Head of caudate nucleus (tissue), 42 donors: ENCODE data around the gene ZYX.

Experiments used
- DNase-seq, 42 donors: peaks; one replicate each; pipeline versions ENCODE4 v3.0.0 to v3.0.0-alpha.2; 2020 to 2021; ENCODE audit warnings: mixed read lengths in 7 of 42
- intact Hi-C: fragments of 100-400 bp; cut with DNase I; formaldehyde crosslinking; loops from one replicate; pipeline ENCODE4 v1.15.0; 2022

The ZYX gene

DNA sequence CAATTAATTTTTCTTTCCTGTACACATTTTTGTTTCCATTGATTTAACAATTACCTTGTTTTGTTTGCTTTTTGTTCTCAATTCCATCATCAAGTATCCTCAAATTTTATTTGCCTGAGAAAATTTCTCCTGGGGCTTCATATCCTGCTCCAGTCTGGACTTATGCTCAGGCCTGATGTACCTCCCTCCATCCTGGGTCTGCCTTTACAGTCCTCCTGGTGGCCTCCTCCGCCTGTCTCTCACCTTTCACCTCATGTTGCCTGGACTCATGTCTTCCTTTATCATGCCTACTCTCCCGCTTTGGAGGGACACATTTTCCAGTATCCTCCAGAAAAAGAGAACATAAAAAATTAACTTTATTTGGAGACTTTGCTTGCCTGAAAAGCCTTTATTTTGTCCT lies 50.0 kb downstream of the ZYX start:
- no peak for DNase-seq
- intact Hi-C loops, result no loop called here

DNA sequence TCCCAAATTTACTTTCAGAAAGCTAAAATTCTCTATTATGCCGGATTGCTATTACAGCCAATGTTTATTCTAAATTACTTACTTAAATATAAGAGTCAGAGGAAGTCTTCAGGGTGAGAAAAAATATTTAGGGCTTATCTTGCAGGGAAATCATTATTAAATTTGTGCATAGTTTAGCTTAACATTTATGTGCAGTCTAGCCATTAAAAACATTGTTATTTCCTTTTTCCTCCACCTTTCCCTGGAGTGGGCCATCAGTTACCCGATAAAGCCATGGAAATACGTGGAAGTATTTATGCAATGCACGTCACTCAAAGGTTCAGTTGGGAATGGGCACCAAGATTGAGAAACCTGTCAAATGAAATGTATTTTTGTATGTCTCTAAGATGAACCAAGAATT lies 52.6 kb downstream of the ZYX start:
- DNase-seq, result no peak
- intact Hi-C loops, result no loop called here

DNA sequence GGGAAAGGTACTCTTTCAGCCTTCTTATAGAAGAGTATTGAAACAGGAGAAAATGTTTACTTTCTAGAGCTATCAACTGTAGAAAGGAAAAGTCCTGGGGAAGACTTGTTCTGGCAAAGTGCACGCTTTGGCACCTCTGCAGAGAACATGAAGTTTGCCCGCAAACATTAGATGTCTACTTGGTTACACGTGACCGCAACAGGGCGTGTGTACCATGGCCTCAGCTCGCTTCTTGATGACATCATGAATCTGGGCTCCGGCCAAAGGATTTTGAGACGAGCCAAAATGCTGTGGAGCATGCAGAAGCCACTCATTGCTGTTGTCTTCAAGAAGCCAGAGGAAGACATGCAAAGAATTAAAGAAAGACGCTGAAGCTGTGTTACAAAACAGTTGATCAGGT lies 53.5 kb downstream of the ZYX start:
- no peak for DNase-seq
- intact Hi-C loops, result no loop called here

DNA sequence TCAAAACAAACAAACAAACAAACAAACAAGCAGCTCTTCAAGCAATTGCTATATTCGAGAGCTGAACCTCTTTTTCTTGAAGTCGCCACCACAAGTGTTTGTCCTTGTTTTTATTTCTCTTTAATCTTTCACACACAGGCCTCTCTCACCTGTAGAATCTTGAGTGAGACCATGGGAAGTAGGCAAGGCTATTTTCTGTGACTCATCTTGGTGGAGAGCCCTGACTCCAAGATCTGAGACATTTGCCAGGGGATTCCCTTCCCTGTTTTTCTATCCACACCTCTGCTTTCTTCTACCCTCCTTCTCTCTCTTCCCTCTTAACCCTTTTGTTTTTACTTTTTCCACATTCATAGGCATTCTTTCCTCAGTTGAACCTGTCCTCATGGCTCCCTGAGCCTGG lies 54.1 kb downstream of the ZYX start:
- no peak for DNase-seq
- intact Hi-C loops, result no loop called here

DNA sequence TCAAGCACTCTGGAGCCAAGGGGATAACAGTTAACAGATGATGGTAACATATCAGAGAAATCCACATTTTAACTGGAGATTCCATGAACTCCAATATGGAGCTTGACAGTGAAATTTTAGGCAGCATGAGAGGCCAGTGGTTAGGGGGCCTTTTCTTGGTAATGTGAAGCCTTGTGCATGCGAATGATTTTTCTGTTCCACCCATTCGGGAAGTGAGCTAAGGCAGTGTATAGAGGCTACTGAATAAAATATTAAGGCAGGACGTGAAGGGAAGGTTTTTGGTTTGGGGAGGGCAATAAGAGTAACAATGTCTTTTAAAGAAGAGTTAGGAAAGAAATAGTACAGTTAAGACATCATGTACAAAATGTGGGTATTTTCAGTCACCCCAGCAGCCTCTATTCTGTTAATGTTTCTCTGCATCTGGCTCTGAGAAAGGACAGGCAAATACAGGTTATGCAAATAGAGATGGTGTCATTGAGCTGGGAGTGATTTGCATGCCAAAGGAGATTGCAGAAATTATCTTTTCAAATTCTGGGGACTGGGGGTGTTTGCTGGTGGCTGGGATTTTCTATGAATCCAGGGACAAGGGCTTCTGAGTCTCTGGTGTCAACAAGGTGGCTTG lies 55.3 kb downstream of the ZYX start:
- intact Hi-C loops, result no loop called here
- no peak for DNase-seq

DNA sequence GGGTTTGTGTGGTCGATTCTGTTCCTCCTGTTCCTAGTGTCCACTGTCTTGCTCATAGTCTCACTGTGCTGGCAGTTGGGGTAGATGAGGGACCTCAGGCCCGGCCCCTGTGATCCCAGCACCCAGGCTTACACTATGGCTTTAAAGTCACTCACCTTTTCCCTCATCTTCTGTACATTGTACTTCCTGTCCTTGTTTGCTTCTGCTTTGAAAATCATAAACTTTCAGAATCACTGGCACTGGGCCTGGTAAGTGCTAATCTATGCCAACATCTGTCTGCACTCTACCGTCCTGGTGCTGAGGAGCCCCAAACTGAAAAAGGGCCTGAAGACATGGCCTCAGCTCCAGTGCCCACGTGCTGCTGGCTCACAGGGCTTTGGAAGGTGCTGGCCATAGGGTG lies 56.4 kb downstream of the ZYX start:
- intact Hi-C loops, result no loop called here
- no peak for DNase-seq

DNA sequence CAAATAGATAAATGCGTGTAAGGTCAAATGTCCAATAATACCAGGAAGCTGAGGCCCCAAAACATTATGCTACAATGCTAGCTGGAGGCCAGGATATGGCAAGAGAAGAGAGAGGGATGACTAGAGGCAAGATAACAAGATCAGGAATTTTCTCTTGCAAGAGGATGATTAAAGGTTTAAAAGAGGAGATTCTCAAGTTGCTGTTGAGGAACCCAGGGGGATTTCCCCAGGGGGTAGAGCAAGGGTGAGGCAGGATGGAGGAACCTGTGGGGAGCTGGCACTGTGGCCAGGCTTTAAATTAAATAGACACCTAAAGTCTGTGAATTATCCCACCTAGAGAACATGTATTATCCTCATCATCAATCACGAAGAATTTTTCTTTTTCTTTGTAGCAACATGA lies 58.7 kb downstream of the ZYX start:
- intact Hi-C loops, result no loop called here

More for the DNA sequence above, 58.7 kb downstream of the ZYX start:
- DNase-seq, result no peak
